Epidermal melanocyte (primary cell): Measurements from ENCODE around the gene CSTF1.

Experiments
- DNase-seq: peaks from one replicate; pipeline ENCODE4 v3.0.0; 2011; ENCODE audit warnings: low spot score; ENCODE audit not compliant: insufficient read length

CSTF1 gene

GRCh38 chr20:56427797-56428196 lies 35.4 kb downstream of the CSTF1 start:
- no peak for DNase-seq

GRCh38 chr20:56428410-56428809 lies 36.0 kb downstream of the CSTF1 start:
- no peak for DNase-seq

- DNase-seq = no peak
Measured at GRCh38 chr20:56428881-56429280, 36.4 kb downstream of the CSTF1 start.

- no peak for DNase-seq
Measured at GRCh38 chr20:56429502-56429901, 37.1 kb downstream of the CSTF1 start.

GRCh38 chr20:56429941-56430340 lies 37.5 kb downstream of the CSTF1 start:
- no peak for DNase-seq

- DNase-seq = no peak
Measured at GRCh38 chr20:56430461-56430860, 38.0 kb downstream of the CSTF1 start.

- no peak for DNase-seq
Measured at GRCh38 chr20:56430957-56431356, 38.5 kb downstream of the CSTF1 start.

- no peak for DNase-seq
Measured at GRCh38 chr20:56431471-56431870, 39.0 kb downstream of the CSTF1 start.

- no peak for DNase-seq
Measured at GRCh38 chr20:56433221-56433879, 40.9 kb downstream of the CSTF1 start.

GRCh38 chr20:56433880-56434255 lies 41.4 kb downstream of the CSTF1 start:
- DNase-seq = no peak

- DNase-seq = no peak
Measured at GRCh38 chr20:56437196-56437960, 44.9 kb downstream of the CSTF1 start.

GRCh38 chr20:56438284-56438683 lies 45.8 kb downstream of the CSTF1 start:
- DNase-seq = no peak

GRCh38 chr20:56439771-56440291 lies 47.4 kb downstream of the CSTF1 start:
- DNase-seq = peak; percentile 53

- DNase-seq = no peak
Measured at GRCh38 chr20:56440346-56441007, 48.0 kb downstream of the CSTF1 start.

- no peak for DNase-seq
Measured at GRCh38 chr20:56442389-56443365, 50.2 kb downstream of the CSTF1 start.

- no peak for DNase-seq
Measured at GRCh38 chr20:56443654-56444540, 51.5 kb downstream of the CSTF1 start.

GRCh38 chr20:56445130-56445529 lies 52.7 kb downstream of the CSTF1 start:
- no peak for DNase-seq

GRCh38 chr20:56445540-56445939 lies 53.1 kb downstream of the CSTF1 start:
- DNase-seq = no peak

- DNase-seq = no peak
Measured at GRCh38 chr20:56447227-56447626, 54.8 kb downstream of the CSTF1 start.

- no peak for DNase-seq
Measured at GRCh38 chr20:56449459-56449858, 57.0 kb downstream of the CSTF1 start.
